Lower leg skin (tissue), 4 donors: Measurements from ENCODE around the gene EYA2. TPM values are rescaled to one million over a fixed set of nuclear protein-coding genes. Genes with fewer than 3 reads are reported as not detected.

Experiments used
- DNase-seq, 2 donors: peaks; one replicate each; pipeline ENCODE4 v3.0.0-alpha.2; 2019; ENCODE audit warnings: low spot score in 2 of 2
- H3K4me3 ChIP-seq: fragments of 200-600 bp; sonication (generic); 2 replicates; pipeline ENCODE4 v1.5.1; 2017; ENCODE audit warnings: mild to moderate bottlenecking, low read depth; ENCODE audit not compliant: poor library complexity, severe bottlenecking
- POLR2A ChIP-seq, 2 donors: fragments of 450-650 bp; IDR thresholded peaks; one replicate each; pipeline ENCODE4 v1.6.1; 2016 to 2017; ENCODE audit warnings: antibody characterized with exemption in 2 of 2, mild to moderate bottlenecking in 1 of 2, moderate library complexity in 1 of 2
- WGBS, 2 donors: methylation state at CpG; one replicate each; pipeline ENCODE4 v1.1.5; 2018; 5-methylcytosine and 5-hydroxymethylcytosine counted together
- intact Hi-C: fragments of 100-400 bp; cut with DNase I; formaldehyde crosslinking; loops from one replicate; pipeline ENCODE4 v1.15.0; 2023; ENCODE audit warnings: low total_unique reads
- total RNA-seq, 4 donors: library from RNA; depleted of rRNA; stranded (reverse); fragments of >200 nt; gene quantifications; one replicate each; pipeline ENCODE4 v1.1.0, GENCODE V29; 2016
- TF ChIP-seq, protein P1 (sequence below), 3 donors: fragments of 450-650 bp; IDR thresholded peaks; one replicate each; pipeline ENCODE4 v1.5.1; 2016; ENCODE audit warnings: antibody characterized with exemption in 3 of 3, mild to moderate bottlenecking in 3 of 3, moderate library complexity in 2 of 3

EYA2 gene
- total RNA-seq, 4 donors from 2014 or later, result 0.63 to 6.1 (median 3.3) TPM

DNA sequence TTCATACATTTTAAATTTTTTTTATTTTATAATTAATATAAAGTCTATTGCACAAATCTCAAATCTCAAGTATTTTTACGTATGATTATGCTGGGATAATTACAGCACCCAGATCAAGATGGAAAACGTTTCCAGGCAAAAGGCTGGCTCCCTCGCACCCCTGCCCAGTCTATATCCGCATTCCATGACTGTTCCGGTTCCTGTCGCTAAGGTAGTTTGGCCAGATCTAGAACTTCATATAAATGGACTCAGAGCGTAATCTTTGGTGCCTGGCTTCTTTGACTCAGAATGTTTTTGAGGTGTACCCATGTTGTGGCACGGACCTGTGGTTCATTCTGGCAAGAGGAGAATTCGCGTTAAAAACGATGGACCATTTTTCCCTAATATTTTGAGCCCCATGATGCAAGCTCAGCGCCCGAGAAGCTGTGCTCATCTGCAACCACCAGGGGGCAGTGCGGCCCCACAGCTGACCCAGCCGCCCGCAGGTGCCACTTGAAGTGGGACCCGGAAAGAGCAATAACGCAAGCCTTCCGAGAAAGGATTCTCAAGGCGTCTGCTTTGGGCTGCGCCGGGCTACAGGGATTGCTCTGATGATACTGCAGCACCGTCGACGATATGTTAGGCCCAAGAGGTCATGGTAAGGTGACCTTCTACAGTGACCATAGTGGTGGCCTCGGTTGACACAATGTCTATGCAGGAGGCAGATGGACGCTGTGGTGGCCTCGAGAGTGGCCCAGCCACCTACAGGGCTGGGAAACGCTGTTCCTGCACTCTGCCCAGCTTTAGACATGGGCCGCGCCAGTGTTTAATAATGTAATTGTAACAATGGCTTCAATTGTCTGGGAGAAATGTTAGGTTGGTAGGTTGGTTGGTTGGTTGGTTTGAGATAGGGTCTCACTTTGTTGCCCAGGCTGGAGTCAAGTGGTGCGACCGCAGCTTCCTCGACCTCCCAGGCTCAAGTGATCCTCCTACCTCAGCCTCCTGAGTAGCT lies 301.7 kb downstream of the EYA2 start:
- 41 to 46% methylated on average over 31 to 33 of the region's 34 CpGs for WGBS, 2 donors
- no peak overlapping the region for H3K4me3 ChIP-seq
- TF ChIP-seq, protein P1, sequence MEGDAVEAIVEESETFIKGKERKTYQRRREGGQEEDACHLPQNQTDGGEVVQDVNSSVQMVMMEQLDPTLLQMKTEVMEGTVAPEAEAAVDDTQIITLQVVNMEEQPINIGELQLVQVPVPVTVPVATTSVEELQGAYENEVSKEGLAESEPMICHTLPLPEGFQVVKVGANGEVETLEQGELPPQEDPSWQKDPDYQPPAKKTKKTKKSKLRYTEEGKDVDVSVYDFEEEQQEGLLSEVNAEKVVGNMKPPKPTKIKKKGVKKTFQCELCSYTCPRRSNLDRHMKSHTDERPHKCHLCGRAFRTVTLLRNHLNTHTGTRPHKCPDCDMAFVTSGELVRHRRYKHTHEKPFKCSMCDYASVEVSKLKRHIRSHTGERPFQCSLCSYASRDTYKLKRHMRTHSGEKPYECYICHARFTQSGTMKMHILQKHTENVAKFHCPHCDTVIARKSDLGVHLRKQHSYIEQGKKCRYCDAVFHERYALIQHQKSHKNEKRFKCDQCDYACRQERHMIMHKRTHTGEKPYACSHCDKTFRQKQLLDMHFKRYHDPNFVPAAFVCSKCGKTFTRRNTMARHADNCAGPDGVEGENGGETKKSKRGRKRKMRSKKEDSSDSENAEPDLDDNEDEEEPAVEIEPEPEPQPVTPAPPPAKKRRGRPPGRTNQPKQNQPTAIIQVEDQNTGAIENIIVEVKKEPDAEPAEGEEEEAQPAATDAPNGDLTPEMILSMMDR (IDR thresholded peaks at IDR 0.05), result peak in 1 of 3 donors; percentile 82
- TF ChIP-seq POLR2A (IDR thresholded peaks at IDR 0.05), result no peak
- DNase-seq, result peak; percentile 39 to 92
- intact Hi-C loops, result no loop called here

GRCh38 chr20:47198254-47198671 lies 303.6 kb downstream of the EYA2 start:
- no peak for DNase-seq
- no peak for TF ChIP-seq POLR2A (IDR thresholded peaks at IDR 0.05)
- TF ChIP-seq, protein P1 (IDR thresholded peaks at IDR 0.05), result no peak
- 70 to 74% methylated on average over 3 of the region's 3 CpGs for WGBS, 2 donors
- no peak overlapping the region for H3K4me3 ChIP-seq
- intact Hi-C loops, result no loop called here

GRCh38 chr20:47198996-47199552 lies 304.4 kb downstream of the EYA2 start:
- DNase-seq, result no peak
- TF ChIP-seq, protein P1 (IDR thresholded peaks at IDR 0.05), result no peak
- no peak for TF ChIP-seq POLR2A (IDR thresholded peaks at IDR 0.05)
- intact Hi-C loops, result no loop called here
- H3K4me3 ChIP-seq, result no peak overlapping the region
- WGBS, 2 donors, result 93% methylated on average over 14 of the region's 14 CpGs

- intact Hi-C loops, result loop anchor here (10.0 kb wide), 1 partner anchor 184 kb away; no protein-coding TSS in a partner anchor
- no peak overlapping the region for H3K4me3 ChIP-seq
- TF ChIP-seq, protein P1 (IDR thresholded peaks at IDR 0.05), result no peak
- WGBS, 2 donors, result 85 to 87% methylated on average over 9 of the region's 9 CpGs
- no peak for DNase-seq
Measured at GRCh38 chr20:47201074-47201730, 306.6 kb downstream of the EYA2 start.

DNA sequence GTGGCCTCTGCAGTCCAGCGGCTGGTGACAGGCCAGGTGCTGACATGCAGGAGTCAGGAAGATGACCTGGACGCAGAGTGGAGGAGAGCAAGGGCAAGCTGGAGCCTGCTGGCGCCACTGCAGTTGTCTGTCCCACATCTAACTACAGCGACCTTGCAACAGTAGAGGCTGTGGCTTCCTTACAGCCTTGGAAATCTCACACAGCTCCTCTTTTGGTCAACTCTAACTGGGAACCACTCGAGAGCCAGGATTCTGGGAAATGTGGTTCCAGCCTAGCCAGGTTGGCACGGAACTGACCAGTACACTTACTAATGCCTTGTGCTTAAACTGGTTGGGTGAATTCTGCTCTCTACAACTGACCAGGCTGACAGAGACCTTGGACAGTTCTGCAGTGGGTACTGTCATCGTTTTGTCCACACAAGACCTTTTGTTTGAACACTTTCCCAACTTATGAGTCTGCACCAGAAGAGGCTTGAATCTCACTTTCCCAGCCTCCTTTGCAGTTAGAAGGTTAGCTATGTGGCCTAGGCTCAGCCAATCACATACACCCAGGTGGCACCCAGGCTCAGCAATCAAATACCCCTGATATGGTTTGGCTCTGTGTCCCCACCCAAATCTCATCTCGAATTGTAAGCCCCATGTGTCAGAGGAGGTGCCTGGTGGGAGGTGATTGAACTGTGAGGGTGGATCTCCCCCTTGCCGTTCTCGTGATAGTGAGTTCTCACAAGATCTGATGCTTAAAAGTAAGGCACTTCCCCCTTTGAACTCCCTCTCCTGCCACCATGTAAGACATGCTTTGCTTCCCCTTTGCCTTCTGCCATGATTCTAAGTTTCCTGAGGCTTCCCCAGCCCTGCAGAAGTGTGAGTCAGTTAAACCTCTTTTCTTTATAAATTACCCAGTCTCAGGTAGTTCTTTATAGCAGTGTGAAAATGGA lies 308.4 kb downstream of the EYA2 start:
- TF ChIP-seq, protein P1 (IDR thresholded peaks at IDR 0.05), result no peak
- no peak for TF ChIP-seq POLR2A (IDR thresholded peaks at IDR 0.05)
- DNase-seq, result no peak
- H3K4me3 ChIP-seq, result no peak overlapping the region
- intact Hi-C loops, result loop anchor here (10.0 kb wide), 1 partner anchor 182 kb away; no protein-coding TSS in a partner anchor
- 82 to 90% methylated on average over 10 of the region's 10 CpGs for WGBS, 2 donors
